DND-41 (cell line): ENCODE data around the gene GNAO1.

Experiments used
- ATAC-seq: fragments of 200-7000 bp; cut with Tn5 transposase; 3 replicates; pipeline ENCODE4 v1.9.1; 2021; ENCODE audit warnings: low read depth; ENCODE audit not compliant: insufficient read depth
- DNase-seq: peaks from one replicate; pipeline ENCODE4 v3.0.0-alpha.2; 2020
- H2AFZ ChIP-seq: 2 replicates; pipeline ENCODE4 v1.6.0; 2012; ENCODE audit warnings: low read depth, low read length
- H3K27ac ChIP-seq: 2 replicates; pipeline ENCODE4 v1.5.1; 2012; ENCODE audit warnings: low read length, inconsistent platforms
- H3K27me3 ChIP-seq: fragments of 200-600 bp; sonication (generic); 2 replicates; pipeline ENCODE4 v1.6.0; 2012; ENCODE audit warnings: low read length, mild to moderate bottlenecking, inconsistent platforms; ENCODE audit not compliant: insufficient read depth, poor library complexity
- H3K36me3 ChIP-seq: 2 replicates; pipeline ENCODE4 v1.5.1; 2012; ENCODE audit warnings: low read length, inconsistent platforms; ENCODE audit not compliant: insufficient read depth
- H3K4me1 ChIP-seq: 2 replicates; pipeline ENCODE4 v1.5.1; 2012; ENCODE audit warnings: mild to moderate bottlenecking, low read length; ENCODE audit not compliant: insufficient read depth
- H3K4me2 ChIP-seq: 2 replicates; pipeline ENCODE4 v1.6.0; 2012; ENCODE audit warnings: mild to moderate bottlenecking, moderate library complexity, low read length, inconsistent platforms; ENCODE audit not compliant: insufficient read depth
- H3K4me3 ChIP-seq, 2 experiments: fragments of 200-600 bp in 1 of 2; shearing (Covaris generic) in 1 of 2; 2 replicates each; pipeline ENCODE4 v1.5.1; 2012 to 2016; ENCODE audit warnings: inconsistent platforms in 2 of 2, low read length in 2 of 2, mild to moderate bottlenecking in 2 of 2, low read depth in 1 of 2, moderate library complexity in 1 of 2
- H3K79me2 ChIP-seq: 2 replicates; pipeline ENCODE4 v1.6.0; 2012; ENCODE audit warnings: low read length, inconsistent platforms; ENCODE audit not compliant: insufficient read depth
- H3K9ac ChIP-seq: 2 replicates; pipeline ENCODE4 v1.6.0; 2012; ENCODE audit warnings: low read depth, mild to moderate bottlenecking, inconsistent platforms, low read length, moderate library complexity
- H3K9me3 ChIP-seq: 2 replicates; pipeline ENCODE4 v1.5.1; 2012; ENCODE audit warnings: low read length, moderate library complexity, mild to moderate bottlenecking, inconsistent platforms; ENCODE audit not compliant: insufficient read depth, severe bottlenecking
- H4K20me1 ChIP-seq: 2 replicates; pipeline ENCODE4 v1.6.0; 2012; ENCODE audit warnings: low read length; ENCODE audit not compliant: insufficient read depth
- EZH2 ChIP-seq: IDR thresholded peaks from 3 replicates; pipeline ENCODE4 v1.6.1; 2012; ENCODE audit warnings: borderline replicate concordance, low read depth, mild to moderate bottlenecking, moderate library complexity, low read length, inconsistent platforms; ENCODE audit not compliant: severe bottlenecking
- TF ChIP-seq, protein P1 (sequence below): IDR thresholded peaks from 2 replicates; pipeline ENCODE4 v1.5.1; 2012; ENCODE audit warnings: borderline replicate concordance, low read length, moderate library complexity, mild to moderate bottlenecking; ENCODE audit not compliant: poor library complexity, severe bottlenecking; ENCODE audit errors: extremely low read depth

Gene GNAO1

GRCh38 chr16:56268799-56269198, 77.5 kb downstream of the GNAO1 start:
- Histone ChIP-seq H4K20me1 (0 out of 2 replicates have a peak, but pooled peaks cover 2% of the 10 kb centered on the region), H3K36me3 (peaks cover 3% of the 10 kb centered on the region; the same call in 1 of the 2 replicates), H3K27ac (no peak overlapping the region; the same call in 1 of the 2 replicates), H3K27me3 (no peaks in the 10 kb centered on the region), H3K4me3 (no peak overlapping the region), H3K9me3 (no peaks in the 10 kb centered on the region), H3K4me1 (peaks cover 29% of the 10 kb centered on the region), H2AFZ (no peak overlapping the region), H3K4me2 (no peak overlapping the region), H3K79me2 (peaks cover 7% of the 10 kb centered on the region; the same call in 1 of the 2 replicates), H3K9ac (no peak overlapping the region)
- TF ChIP-seq EZH2 = no peak
- TF ChIP-seq, protein P1, sequence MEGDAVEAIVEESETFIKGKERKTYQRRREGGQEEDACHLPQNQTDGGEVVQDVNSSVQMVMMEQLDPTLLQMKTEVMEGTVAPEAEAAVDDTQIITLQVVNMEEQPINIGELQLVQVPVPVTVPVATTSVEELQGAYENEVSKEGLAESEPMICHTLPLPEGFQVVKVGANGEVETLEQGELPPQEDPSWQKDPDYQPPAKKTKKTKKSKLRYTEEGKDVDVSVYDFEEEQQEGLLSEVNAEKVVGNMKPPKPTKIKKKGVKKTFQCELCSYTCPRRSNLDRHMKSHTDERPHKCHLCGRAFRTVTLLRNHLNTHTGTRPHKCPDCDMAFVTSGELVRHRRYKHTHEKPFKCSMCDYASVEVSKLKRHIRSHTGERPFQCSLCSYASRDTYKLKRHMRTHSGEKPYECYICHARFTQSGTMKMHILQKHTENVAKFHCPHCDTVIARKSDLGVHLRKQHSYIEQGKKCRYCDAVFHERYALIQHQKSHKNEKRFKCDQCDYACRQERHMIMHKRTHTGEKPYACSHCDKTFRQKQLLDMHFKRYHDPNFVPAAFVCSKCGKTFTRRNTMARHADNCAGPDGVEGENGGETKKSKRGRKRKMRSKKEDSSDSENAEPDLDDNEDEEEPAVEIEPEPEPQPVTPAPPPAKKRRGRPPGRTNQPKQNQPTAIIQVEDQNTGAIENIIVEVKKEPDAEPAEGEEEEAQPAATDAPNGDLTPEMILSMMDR = no peak
- DNase-seq = no peak
- no peak for ATAC-seq

DNA sequence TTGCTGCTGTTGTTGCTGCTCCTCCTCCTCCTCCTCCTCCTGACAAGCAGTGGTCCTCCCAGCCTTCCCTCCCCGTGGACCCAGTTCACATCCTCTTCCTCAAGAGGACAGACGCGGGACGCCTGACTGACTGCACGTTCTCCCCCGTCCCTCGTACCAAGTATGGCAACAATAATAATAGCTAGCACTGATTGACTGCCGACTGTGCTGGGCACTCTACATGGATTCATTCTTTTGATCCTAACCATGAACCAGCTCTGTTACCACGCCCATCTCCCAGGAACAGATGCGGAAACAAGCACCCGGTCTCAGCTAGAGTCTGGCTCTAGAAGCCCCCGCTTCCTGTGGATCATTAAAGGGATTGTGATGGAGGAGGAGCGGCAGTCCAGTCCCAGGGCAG, 78.0 kb downstream of the GNAO1 start:
- Histone ChIP-seq H3K4me1 (peaks cover 25% of the 10 kb centered on the region), H4K20me1 (0 out of 2 replicates have a peak, but pooled peaks cover 2% of the 10 kb centered on the region), H2AFZ (no peak overlapping the region), H3K4me3 (no peak overlapping the region), H3K4me2 (no peak overlapping the region), H3K9me3 (no peaks in the 10 kb centered on the region), H3K36me3 (peaks cover 6% of the 10 kb centered on the region; the same call in 1 of the 2 replicates), H3K79me2 (0 out of 2 replicates have a peak, but pooled peaks cover 6% of the 10 kb centered on the region), H3K27ac (no peak overlapping the region), H3K9ac (no peak overlapping the region), H3K27me3 (no peaks in the 10 kb centered on the region)
- no peak for DNase-seq
- ATAC-seq = no peak
- TF ChIP-seq, protein P1 = no peak
- no peak for TF ChIP-seq EZH2

DNA sequence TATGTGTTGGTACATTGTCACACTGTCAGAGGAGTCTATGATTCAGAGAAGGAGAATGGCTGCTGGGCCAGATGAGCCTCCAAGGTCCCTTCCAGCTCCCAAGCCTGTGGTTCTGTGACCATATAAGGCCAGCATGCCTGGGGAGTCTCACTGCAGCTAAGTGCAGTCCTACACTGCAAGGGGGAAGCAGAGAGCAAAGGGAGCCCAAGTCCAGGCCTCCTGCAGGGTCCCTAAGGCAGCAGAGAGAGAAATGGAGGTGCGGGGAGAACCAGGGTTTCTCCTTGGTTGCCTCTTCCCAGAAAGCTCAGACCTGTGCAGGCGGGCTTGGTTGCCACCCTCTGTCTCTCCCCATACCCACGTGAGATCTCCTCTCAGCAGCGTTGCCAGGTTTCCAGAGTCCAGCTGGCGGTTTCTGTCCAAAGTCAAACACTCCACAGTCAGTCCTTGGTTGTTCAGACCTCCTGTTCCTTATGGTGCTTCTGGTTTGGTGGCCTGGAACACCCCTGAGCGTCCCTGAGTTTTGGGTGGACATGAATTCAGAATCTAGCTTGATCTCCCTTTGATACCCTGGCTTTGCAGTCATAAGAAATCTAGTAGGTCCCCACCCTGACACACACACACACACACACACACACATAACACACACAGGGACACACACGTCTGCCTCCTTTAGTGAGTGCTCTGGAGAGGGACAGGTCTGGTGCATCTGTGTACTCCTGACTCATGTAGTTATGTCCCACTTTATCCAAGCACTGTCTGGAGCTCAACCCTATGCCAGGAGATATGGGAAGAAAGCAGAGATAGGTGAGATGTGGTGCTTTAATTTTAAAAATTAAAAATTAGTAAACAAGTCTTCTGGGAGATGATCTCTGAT, 78.8 kb downstream of the GNAO1 start:
- H4K20me1 ChIP-seq = 0 out of 2 replicates have a peak, but pooled peaks cover 1% of the 10 kb centered on the region
- peaks cover 6% of the 10 kb centered on the region; the same call in 1 of the 2 replicates for H3K36me3 ChIP-seq
- TF ChIP-seq, protein P1 = no peak
- no peak for TF ChIP-seq EZH2
- H3K9ac ChIP-seq = no peak overlapping the region
- H2AFZ ChIP-seq = no peak overlapping the region
- DNase-seq (no peak), ATAC-seq (no peak)
- H3K27ac ChIP-seq = no peak overlapping the region
- H3K4me3 ChIP-seq = no peak overlapping the region
- peaks cover 18% of the 10 kb centered on the region for H3K4me1 ChIP-seq
- no peaks in the 10 kb centered on the region for H3K9me3 ChIP-seq
- H3K4me2 ChIP-seq = no peak overlapping the region
- no peaks in the 10 kb centered on the region for H3K27me3 ChIP-seq
- H3K79me2 ChIP-seq = 0 out of 2 replicates have a peak, but pooled peaks cover 3% of the 10 kb centered on the region
